GM19099 (cell line): ENCODE results near the gene FARS2.

Experiments
- POLR2A ChIP-seq: IDR thresholded peaks from 3 replicates; pipeline ENCODE4 v1.6.1; 2011; ENCODE audit warnings: low read depth; ENCODE audit not compliant: insufficient read length; ENCODE audit errors: extremely low read depth

Gene FARS2

DNA sequence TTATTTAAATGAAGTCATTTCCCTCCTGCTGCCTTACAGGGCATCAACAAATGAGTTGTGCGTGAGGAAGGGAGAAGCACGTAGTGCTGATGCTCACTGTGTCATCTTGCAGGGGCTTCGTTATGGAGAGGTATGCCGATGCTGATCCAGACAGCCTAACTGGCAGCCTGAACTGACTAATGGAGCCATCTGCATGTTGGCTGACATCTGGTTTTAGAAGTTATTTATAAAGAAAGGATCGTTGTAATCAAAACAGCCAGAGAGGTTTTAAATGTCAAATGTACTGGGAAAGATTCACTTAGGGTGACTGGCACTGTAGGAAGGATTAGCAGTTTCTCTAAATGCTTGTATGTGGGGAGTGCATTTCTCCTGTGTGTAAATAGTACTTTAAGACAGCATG is 54.6 kb downstream of the FARS2 start:
- no peak for TF ChIP-seq POLR2A

DNA sequence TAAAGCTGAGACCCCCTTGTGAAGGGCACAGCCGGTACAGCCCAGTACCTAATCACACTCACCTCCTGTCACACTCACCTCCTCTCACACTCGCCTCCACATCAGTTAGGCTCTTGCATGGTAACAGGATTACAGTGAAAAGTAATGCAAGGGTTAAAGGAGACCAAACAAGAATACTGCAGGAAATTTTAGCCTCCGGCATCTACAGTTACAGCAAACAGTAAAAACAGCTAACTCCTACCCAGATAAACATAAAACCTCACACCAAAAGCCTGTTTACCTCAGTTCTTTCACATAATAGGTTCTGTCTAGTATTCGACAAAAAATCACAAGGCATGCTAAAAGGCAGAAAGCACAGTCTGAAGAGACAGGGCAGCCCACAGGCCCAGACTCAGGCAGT is 55.6 kb downstream of the FARS2 start:
- TF ChIP-seq POLR2A, result no peak

DNA sequence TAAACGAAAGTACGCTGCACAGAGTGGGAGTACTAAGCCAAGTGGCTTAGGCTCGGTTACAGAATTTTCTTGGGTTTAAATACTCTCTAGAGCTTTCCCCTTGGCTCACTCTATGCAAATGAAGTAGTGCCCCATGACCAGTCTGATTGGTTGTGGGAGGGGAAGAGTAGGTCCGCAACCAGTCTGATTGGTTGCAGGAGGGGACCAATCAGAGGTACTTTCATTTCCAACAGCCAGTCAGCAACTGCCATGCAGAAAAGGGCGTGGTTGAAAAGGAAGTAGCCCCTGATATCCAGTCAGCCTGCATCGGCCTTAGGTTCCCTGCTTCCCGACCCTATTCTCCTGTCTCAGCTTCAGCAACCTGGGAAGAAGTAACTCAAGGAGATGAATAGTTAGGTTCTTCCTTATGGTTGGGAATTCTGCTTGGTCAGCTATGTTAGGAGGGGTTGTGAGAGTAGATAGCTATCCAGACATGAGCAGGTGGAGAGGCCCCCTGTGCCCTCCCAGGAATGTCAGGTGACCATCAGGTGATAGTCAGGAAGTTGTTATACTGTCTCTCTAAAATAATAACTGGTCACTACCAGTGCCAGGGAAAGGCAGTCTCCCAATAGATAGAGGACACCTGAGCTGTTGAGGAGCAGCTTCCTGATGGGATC is 57.4 kb downstream of the FARS2 start:
- TF ChIP-seq POLR2A, result no peak

DNA sequence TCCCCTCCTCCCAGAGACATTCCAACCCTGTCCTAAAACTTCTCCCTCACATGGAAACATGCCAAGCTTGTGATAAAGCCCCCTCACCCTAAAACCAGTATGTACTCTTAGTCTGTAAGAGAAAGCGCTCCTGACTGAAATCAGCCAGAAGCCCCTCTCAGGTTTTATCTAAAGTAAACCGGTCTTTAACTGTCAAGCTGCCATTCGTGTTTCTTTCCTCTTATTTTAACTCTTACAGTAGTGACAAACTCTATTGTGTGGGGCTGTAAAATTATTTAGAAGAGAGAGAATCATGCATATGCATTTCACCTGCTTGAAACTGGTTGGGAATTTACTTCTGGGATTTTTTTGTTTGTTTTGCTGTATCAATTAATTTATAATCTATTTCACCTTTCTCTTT is 62.7 kb downstream of the FARS2 start:
- no peak for TF ChIP-seq POLR2A

DNA sequence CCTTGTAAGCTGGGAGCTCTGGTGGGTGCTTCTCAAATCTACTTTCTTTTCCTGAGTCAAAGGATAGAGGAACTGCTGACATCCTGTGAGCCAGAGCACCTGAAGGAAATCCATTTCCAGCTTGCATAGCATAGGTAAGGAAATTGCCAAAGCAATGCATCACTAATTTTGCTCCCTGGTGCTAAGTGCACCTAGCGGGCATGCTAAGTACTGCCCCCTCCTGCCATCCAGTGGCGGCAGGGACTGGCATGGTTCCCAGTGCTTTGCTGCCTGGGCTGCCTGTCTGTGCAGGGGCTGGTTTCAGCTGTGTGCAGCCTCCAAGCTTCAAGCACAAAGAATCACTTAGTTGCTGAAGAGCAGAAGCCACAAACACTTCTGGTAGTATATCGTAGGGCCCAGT is 63.9 kb downstream of the FARS2 start:
- TF ChIP-seq POLR2A, result no peak

DNA sequence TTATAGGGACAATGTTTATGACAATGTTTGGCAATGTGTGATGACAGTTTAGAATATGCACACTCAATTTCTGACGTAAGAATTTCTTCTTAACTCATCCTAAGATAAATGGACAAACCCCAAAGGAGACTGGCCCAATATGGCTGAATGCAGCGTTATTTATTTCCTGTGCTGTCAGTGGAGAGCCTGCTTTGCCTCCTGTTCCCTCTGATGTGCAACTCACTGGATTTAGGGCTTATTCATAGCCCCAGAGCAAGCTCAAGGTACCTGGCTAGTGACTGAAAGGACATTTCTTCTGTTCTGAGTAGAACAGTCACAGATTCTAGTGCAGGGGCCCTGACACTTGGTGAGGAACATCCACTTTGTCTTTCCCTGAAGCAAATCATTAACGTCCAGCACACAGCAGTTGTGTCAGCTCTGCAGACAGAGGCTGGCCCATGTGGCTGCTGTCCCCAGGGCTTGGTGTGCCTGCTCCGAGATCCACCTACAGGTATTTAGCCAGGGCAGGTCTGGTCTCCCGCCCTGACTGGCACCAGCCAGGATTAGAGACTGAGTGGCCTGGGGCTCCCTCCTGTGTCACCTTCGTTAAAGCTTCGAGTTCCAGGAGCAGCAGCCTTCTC is 64.8 kb downstream of the FARS2 start:
- TF ChIP-seq POLR2A, result no peak

DNA sequence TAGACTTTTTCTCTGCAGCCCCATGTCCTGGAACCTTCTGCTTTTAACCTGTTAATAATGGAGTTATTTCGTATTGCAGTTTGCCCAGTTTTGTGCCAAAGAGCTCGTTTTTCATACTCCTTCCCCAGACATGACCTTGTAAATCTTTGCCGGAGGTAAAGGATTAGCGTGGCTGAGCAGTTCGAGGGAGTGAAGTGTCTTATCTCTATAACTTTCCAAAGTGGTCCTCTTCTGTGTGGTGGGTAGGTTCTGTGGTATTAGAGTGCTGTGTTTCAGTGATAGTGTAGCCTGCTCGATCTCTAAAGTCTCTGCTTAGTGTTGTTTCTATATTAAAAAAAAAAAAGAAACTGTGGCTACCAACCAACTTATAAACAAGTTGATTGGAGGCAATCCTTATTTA is 67.5 kb downstream of the FARS2 start:
- TF ChIP-seq POLR2A, result no peak

DNA sequence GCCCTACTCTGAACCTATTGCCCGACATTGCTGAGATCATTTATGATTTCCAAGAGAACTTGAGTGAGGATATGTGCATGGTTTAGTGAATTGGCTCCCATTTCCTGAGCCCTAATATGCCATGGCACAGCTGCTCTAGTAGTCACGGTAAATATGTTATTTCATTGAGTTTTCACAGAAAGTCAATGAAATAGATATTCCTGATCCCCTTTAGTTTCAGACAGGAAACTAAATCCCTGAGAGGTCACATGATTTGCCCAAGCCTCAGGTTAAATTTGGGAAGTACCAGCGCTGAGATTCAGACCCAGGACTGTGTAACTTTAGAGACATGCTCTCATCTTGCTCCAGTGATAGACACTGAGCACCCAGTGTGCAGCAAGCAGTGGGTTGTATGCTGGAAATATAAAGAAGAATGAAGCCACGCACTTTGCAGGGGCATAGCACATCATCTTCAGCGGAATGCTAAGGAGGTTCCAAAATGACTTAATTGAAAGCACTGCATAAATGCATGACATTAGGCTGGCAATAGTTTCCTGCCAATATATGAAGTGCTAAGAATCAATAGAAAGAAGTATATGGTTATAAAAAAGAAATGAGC is 70.6 kb downstream of the FARS2 start:
- no peak for TF ChIP-seq POLR2A

DNA sequence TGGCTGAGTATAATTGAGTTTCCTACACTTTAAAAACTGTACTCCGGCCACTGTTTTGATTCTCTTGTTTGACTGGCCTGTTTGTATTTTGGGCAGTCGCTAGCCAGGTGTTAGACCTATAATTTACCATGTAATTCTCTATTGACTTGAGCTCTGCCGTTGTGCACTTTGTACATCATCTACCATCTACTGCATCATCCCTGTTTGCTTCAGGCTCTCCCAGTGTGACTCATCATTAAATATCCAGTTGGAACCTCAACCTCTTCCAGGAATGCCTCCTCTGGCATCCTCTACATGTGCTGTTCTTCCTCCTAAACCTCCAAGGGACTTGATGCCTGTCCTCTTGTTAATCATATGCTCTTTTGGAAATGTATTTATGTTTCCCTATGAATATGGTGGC is 72.3 kb downstream of the FARS2 start:
- no peak for TF ChIP-seq POLR2A

DNA sequence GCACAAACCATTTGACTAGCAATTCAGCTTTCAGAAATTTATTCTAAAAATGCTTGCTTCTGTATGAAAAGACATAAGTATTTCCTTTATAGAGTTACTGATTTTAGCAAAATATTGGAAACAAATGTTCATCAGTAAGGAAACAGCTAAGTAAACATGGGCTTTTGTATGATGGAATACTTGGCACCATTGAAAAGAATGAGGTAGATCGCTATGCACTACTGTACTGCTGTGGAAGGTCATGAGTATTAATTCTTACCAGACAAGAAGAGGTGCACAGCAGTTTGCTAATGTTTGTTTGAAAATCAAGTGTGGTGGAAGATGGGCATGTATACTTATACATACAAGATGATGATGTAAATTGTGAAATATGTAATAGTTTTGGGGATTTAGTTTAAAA is 73.0 kb downstream of the FARS2 start:
- no peak for TF ChIP-seq POLR2A

DNA sequence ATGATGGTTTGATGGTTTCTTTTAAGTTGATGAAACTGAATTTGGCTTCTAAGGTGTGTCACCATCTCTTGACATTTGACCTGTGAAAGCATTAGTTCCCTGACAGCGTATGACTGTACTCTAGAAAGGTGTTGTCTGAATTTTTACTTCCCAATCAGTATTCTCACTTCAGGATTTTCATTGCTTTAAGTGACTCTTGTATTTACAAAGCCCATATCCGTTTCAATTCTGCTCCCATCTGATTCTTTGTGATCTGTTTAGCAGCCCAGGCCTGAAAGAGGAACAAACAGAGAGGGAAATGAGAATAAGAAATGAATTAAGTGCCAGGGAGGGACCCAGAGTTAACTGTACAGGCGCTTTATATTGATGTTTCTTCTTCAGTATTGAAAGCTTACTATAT is 73.7 kb downstream of the FARS2 start:
- no peak for TF ChIP-seq POLR2A

DNA sequence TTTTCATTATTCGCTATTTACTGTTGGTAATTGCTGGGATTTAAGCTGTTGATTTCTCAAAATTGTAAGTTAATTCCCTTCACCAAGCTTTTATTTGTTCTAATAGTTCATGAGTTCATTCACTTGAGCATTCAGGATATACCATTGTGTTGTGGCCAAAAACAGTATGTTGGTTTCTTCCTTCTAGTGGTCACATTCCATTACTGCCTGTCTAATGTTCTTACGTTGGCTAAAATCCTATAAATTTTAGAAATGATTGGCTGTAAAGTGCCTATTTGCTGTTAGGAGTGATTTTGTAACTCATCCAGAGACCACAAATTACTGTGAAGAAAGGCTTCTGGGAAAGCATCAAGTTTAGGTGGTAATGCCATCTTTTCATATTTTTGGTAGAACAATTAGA is 76.3 kb downstream of the FARS2 start:
- TF ChIP-seq POLR2A, result no peak

DNA sequence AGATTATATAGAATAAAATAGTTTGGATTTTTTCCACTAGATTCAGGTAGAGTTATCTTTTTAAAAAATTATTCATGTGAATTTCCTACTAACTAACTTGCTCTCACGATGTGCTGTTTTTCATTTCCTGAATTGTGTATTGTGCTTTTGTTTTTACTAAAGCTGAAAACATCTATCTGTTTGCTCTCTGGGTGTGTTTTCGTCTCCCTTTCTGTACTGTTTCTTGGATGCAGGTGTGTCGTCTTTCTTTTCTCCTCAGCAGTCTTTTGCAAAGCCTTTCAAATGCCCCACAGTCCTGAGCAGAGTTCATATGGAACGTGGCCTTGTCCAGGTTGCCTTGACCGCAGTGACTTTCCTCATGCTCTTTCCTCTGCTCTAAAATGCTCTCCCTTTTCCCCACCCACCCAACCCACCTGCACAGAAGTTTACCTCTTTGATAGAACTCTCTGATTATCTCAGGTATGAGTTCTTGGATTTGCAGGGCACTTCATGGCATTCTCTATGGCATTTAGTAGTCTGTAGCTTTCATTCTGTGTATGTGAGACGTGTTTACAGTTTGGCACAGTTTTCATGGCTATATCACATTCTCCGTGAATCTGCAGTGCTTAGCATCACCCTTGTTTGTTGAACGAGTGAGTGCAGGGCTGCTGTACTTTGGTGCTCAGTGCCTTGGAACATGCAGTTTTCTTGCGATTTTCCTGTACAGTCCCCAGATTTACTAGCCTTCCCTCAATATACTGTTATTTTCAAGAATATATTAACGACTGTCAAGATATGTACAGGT is 77.1 kb downstream of the FARS2 start:
- no peak for TF ChIP-seq POLR2A

DNA sequence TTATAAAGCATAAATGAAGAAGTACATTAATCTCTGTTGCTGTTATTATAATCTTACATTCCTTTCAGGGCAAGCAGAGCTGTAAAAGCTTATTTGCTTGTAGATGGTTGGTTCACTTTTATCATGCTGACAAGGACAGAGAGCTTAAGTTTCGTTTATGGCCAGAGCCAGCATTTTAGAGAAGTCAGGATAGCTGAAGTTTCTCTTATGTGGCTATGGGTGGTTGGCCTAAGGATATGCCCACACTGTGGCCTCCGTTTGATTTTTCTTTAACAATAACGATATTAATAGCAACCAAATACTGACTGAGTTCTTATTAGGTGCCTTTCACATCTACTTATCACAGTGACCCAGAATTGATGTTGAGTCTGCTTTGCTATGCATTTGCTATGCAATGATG is 78.5 kb downstream of the FARS2 start:
- TF ChIP-seq POLR2A, result no peak

DNA sequence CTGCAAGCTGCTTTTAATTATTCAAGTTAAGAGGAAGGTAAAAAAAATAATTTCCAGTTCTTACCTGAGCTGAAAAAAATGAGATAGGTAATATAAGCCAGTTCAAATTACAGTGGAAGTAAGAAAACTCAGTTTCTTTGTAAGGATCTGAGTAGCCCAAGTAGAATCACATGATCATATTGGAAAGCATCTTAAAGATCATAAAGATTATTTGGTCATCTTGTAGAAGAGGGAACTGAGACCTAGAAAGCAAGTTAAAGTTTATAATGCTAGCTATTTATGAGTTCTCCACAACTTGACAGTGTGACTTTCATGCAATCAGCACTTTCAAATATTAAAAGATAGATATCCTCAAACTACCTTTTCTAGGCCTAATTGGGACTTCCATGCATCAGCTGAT is 80.5 kb downstream of the FARS2 start:
- no peak for TF ChIP-seq POLR2A

DNA sequence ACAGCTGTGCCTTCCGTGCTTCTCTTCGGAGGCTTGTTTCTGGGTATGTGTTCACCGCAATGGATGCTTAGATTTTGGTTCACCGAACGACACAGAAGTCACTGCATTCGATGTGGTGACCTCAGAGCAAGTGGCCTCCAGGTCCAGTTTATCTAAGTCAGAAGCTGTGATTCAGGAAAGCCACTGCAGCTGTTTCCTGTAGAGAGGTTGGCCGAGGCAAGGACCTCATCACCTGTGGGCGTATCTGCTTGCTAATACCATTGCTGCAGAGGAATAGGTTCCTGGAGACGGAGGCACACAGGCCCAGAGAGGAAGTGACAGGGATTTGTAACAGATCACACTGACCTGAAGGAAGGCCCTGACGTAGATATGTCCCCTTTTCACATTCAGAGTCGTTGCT is 82.7 kb downstream of the FARS2 start:
- no peak for TF ChIP-seq POLR2A
